DMS53 (cell line): ENCODE data around the gene STAT5B.
A peak's percentile ranks its signal among the peaks of the same experiment; 100 is the strongest.
"Not testable (repeated sequence)": the region's sequence is repeated elsewhere in the genome, so short reads cannot be mapped to it uniquely, and the experiment has no call there.

Source experiments
- DNase-seq: peaks from one replicate; lab custom pipeline; 2025; lab: John Stamatoyannopoulos, UW

The STAT5B gene

GRCh38 chr17:42305543-42306384 lies 29.6 kb upstream of the STAT5B start:
- DNase-seq: no peak

GRCh38 chr17:42305031-42305330 lies 28.8 kb upstream of the STAT5B start:
- not testable (repeated sequence) for DNase-seq

- DNase-seq: no peak
Measured at GRCh38 chr17:42304187-42305030, 28.2 kb upstream of the STAT5B start.

GRCh38 chr17:42303694-42304093 lies 27.5 kb upstream of the STAT5B start:
- no peak for DNase-seq

- DNase-seq: no peak
Measured at GRCh38 chr17:42301022-42301421, 24.8 kb upstream of the STAT5B start.

- DNase-seq: not testable (repeated sequence)
Measured at GRCh38 chr17:42299913-42300312, 23.7 kb upstream of the STAT5B start.

GRCh38 chr17:42299361-42299760 lies 23.2 kb upstream of the STAT5B start:
- DNase-seq: not testable (repeated sequence)

GRCh38 chr17:42297775-42298174 lies 21.6 kb upstream of the STAT5B start:
- DNase-seq: not testable (repeated sequence)

- no peak for DNase-seq
Measured at GRCh38 chr17:42296012-42296411, 19.8 kb upstream of the STAT5B start.

GRCh38 chr17:42294469-42295398 lies 18.5 kb upstream of the STAT5B start:
- DNase-seq: no peak

- no peak for DNase-seq
Measured at GRCh38 chr17:42291129-42291528, 14.9 kb upstream of the STAT5B start.

- DNase-seq: no peak
Measured at GRCh38 chr17:42290577-42290976, 14.4 kb upstream of the STAT5B start.

- no peak for DNase-seq
Measured at GRCh38 chr17:42289611-42290181, 13.5 kb upstream of the STAT5B start.

GRCh38 chr17:42288803-42289610 lies 12.8 kb upstream of the STAT5B start:
- peak; percentile 49 for DNase-seq

GRCh38 chr17:42287977-42288802 lies 12.0 kb upstream of the STAT5B start, which contains the start of gene STAT5A:
STAT5A (plus strand) TSS chr17:42288498; CDS start chr17:42289412, 914 bp downstream.
- DNase-seq: peak; percentile 88

GRCh38 chr17:42287305-42287976 lies 11.2 kb upstream of the STAT5B start:
- DNase-seq: no peak

GRCh38 chr17:42286411-42287221 lies 10.4 kb upstream of the STAT5B start:
- no peak for DNase-seq

GRCh38 chr17:42285346-42286050 lies 9.3 kb upstream of the STAT5B start:
- DNase-seq: no peak
